Head of caudate nucleus (tissue), 42 donors: ENCODE measurements around the gene SPNS1.
A peak's percentile ranks its signal among the peaks of the same experiment; 100 is the strongest.
"Not testable (repeated sequence)": the region's sequence is repeated elsewhere in the genome, so short reads cannot be mapped to it uniquely, and the experiment has no call there.

Experiments used
- DNase-seq, 42 donors: peaks; one replicate each; pipeline versions ENCODE4 v3.0.0 to v3.0.0-alpha.2; 2020 to 2021; ENCODE audit warnings: mixed read lengths in 7 of 42
- intact Hi-C: fragments of 100-400 bp; cut with DNase I; formaldehyde crosslinking; loops from one replicate; pipeline ENCODE4 v1.15.0; 2022

Gene SPNS1, protein sequence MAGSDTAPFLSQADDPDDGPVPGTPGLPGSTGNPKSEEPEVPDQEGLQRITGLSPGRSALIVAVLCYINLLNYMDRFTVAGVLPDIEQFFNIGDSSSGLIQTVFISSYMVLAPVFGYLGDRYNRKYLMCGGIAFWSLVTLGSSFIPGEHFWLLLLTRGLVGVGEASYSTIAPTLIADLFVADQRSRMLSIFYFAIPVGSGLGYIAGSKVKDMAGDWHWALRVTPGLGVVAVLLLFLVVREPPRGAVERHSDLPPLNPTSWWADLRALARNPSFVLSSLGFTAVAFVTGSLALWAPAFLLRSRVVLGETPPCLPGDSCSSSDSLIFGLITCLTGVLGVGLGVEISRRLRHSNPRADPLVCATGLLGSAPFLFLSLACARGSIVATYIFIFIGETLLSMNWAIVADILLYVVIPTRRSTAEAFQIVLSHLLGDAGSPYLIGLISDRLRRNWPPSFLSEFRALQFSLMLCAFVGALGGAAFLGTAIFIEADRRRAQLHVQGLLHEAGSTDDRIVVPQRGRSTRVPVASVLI

DNA sequence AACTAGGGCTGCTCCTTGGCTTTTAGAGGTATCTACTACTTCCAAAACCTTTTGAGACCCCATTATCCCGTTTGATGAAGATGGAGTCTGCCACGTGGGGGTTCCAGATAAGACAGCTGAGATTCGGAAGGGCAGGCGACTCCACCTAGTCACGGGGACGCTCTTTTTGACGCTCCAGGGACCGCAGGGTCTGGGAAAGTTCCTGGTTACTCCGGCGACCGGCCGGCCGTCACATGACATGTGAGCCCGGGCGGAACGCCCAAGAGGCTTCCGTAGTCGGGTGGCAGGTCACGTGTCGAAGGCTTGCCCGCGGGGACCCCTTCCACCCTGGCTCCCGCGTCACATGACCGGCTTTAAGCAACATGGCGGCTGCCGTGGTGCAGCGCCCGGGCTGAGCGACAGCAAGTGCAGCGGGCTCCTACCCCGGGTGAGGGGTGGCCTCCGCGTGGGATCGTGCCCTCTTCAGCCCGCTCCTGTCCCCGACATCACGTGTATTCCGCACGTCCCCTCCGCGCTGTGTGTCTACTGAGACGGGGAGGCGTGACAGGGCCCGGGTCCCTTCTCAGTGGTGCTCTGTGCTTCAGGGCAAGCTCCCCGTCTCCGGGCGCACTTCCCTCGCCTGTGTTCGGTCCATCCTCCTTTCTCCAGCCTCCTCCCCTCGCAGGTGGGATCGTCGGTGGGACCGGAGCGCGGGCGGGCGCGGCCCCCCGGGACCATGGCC lies at the start of gene SPNS1:
Gene SPNS1, plus strand, starts transcription at position 342 of the 721 bp plus-strand sequence. Its CDS starts 374 bp downstream, at position 716.
- intact Hi-C loops = no loop called here
- peak; percentile 95 to 100 (median 99) for DNase-seq

DNA sequence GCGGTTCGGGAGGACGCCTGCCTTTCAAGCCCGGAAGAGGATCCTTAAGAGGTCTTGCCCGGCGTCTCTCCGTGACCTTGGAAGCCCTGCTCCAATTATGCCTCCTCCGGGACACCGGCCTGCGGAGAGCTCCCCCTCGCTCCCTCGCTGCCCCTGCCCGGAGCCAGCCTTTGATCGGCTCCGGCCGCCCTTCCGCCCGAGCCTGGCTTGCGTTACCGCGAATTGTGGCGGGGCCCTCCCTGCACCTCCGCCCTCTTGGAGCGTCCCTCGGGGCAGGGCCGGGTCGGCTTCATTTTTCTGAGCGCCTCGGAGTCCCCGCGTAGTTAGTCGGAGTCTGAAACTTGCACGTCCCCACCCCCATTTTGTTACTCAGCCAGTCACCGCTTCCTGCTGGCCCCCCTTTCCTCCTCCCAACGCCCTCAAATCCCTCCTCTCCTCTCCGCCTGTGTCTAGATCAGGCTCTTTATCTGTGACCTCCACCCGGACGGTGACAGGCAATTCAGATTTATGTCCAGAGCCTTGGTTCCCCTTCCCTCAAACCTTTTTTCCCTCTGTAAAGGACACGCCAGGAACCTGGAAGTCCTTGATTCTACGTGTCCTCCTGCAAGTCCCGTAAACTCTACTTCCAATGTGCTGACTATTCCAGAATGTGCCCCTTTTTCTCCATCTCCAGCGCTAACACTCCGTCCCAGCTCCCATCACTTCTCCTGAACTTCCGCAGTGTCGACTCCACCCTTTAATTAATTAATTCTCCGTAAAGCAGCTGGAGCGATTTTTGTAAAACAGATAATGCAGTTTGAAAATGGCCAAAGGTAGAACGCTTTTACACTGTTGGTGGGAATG lies 49.0 kb upstream of the SPNS1 start:
- intact Hi-C loops = loop anchor here (2.0 kb wide), 1 partner anchor 25 kb away; the partner anchor contains the start of gene NFATC2IP
- peak in 30 of 42 donors; percentile 25 to 81 (median 60) for DNase-seq

DNA sequence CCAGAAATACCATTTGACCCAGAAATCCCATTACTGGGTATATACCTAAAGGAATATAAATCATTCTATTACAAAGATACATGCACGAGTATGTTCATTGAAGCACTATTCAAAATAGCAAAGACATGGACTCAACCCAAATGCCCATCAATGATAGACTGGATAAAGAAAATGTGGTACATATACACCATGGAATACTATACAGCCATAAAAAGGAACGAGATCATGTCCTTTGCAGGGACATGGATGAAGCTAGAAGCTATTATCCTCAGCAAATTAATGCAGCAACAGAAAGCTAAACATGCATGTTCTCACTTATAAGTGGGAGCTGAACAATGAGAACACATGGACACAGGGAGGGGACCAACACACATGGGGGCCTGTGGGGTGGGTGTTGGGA lies 48.3 kb upstream of the SPNS1 start:
- DNase-seq, intact Hi-C loops: not testable (repeated sequence)

DNA sequence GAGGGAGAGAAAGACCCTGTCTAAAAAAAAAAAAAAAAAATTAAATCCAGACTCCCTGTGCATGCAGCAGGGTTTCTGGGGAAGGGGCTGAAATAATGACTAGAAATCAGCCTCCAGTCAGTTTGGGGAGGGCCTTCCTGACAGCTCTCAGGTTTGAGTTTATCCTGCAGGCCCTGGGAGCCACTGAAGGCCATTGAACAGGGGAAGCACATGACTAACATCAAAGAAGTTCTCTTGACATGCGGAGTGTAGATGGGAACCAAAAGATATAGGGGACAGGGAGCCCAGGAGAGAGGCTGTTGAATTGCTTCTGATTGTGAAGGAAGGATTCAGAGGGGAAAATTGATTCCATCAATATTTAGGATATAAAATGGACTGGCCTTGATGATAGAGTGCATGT lies 46.8 kb upstream of the SPNS1 start:
- no peak for DNase-seq
- intact Hi-C loops = no loop called here

DNA sequence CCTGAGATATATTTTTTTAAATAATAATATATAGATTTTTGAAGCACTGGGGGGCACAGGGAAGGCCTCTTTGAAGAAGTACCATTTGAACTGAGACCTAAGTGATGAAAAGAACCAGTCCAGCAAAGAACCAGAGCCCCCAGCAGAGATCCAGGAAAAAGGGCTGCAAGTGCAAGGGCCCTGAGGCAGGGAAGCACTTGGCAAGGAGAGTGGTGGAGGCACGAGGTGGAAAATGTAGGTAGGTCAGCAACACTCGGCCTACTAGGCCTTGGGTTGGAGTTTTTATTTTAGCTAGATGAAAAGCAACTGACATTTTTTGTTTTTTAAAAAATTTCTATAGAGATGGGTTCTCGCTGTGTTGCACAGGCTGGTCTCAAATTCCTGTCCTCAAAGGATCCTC lies 44.4 kb upstream of the SPNS1 start:
- DNase-seq = no peak
- intact Hi-C loops = no loop called here

DNA sequence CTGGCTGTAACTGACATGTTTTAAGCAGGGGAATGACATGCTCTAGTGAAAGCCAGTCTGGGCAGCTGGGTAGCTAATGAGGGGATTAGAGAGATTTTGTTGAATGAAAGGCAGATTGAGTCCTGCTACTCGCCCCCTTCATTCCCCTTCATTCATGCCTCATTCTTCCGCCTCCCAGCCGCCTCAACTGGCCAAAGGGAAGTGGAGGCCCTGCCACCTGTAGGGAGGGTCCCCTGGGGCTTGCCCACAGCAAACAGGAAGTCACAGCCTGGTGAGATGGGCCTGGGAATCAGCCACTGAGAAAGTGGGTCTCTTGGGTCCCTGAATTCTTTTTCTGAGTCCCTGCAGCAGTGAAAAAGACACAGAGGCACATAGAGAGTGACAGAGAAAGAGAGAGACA lies 43.9 kb upstream of the SPNS1 start:
- peak in 1 of 42 donors; percentile 9 for DNase-seq
- intact Hi-C loops = no loop called here

DNA sequence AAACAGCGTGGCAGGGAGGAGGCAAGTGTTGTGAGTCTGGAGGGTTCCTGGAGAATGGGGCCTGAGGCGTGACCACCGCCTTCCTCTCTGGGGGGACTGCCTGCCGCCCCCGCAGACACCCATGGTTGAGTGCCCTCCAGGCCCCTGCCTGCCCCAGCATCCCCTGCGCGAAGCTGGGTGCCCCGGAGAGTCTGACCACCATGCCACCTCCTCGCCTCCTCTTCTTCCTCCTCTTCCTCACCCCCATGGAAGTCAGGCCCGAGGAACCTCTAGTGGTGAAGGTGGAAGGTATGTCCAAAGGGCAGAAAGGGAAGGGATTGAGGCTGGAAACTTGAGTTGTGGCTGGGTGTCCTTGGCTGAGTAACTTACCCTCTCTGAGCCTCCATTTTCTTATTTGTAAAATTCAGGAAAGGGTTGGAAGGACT lies 42.8 kb upstream of the SPNS1 start, which contains the start of gene CD19:
Gene CD19, plus strand, starts transcription at position 171 of the 425 bp plus-strand sequence. Its CDS starts 30 bp downstream, at position 201.
- intact Hi-C loops = no loop called here
- no peak for DNase-seq

DNA sequence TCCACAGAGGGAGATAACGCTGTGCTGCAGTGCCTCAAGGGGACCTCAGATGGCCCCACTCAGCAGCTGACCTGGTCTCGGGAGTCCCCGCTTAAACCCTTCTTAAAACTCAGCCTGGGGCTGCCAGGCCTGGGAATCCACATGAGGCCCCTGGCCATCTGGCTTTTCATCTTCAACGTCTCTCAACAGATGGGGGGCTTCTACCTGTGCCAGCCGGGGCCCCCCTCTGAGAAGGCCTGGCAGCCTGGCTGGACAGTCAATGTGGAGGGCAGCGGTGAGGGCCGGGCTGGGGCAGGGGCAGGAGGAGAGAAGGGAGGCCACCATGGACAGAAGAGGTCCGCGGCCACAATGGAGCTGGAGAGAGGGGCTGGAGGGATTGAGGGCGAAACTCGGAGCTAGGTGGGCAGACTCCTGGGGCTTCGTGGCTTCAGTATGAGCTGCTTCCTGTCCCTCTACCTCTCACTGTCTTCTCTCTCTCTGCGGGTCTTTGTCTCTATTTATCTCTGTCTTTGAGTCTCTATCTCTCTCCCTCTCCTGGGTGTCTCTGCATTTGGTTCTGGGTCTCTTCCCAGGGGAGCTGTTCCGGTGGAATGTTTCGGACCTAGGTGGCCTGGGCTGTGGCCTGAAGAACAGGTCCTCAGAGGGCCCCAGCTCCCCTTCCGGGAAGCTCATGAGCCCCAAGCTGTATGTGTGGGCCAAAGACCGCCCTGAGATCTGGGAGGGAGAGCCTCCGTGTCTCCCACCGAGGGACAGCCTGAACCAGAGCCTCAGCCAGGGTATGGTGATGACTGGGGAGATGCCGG lies 42.0 kb upstream of the SPNS1 start:
- intact Hi-C loops = no loop called here
- DNase-seq = no peak

DNA sequence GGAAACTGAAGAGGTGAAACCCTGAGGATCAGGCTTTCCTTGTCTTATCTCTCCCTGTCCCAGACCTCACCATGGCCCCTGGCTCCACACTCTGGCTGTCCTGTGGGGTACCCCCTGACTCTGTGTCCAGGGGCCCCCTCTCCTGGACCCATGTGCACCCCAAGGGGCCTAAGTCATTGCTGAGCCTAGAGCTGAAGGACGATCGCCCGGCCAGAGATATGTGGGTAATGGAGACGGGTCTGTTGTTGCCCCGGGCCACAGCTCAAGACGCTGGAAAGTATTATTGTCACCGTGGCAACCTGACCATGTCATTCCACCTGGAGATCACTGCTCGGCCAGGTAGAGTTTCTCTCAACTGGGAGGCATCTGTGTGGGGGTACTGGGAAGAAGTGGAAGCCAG lies 41.4 kb upstream of the SPNS1 start:
- intact Hi-C loops = no loop called here
- DNase-seq = no peak

DNA sequence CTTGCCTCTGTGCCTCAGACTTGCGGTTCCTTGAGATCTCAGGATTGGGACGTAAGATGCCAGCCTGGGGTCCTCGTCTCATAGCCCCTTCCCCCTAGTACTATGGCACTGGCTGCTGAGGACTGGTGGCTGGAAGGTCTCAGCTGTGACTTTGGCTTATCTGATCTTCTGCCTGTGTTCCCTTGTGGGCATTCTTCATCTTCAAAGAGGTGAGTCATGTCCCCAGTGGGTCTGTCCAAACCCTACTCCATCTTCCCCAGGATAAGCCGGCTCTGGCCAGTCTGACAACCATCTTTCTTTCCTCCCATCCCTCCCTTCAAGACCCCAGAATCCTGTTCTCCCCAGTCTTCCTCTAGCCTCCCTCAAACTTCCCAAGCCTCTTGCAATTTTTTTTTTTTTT lies 39.2 kb upstream of the SPNS1 start:
- intact Hi-C loops = no loop called here

DNA sequence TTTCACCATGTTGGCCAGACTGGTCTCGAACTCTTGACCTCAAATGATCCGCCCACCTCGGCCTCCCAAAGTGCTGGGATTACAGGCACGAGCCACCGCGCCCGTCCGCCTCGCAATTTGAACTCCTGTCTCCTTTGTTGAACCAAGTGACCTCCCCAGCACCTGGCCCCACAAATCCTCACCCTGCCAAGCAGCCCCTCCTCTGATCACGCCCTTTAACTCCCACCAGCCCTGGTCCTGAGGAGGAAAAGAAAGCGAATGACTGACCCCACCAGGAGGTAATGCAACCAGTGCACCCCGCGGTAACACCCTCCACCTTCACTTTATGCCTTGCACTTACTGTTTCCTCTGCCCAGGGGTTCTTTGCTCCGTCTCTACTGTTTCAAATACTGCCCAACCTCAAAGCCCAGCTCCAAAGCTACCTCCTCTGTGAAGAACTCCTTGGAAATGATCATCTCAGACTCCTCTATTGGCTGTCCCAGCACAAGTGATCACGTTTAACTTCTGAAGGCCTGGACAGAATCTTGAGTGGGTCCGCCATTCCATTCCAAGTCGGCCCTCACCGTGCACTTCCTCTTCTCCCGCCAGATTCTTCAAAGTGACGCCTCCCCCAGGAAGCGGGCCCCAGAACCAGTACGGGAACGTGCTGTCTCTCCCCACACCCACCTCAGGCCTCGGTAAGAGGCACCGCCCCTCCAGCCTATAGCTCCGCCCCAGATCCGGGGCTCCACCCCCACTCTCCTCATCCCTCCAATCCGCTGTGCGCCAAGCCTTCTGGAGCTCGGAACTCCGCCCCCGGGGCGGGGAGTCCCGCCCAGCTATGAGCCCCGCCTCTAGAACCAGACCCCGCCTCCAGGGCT lies 38.4 kb upstream of the SPNS1 start:
- intact Hi-C loops = no loop called here
- DNase-seq = peak; percentile 27 to 82 (median 64)

More for the DNA sequence above, 39.2 kb upstream of the SPNS1 start:
- no peak for DNase-seq

DNA sequence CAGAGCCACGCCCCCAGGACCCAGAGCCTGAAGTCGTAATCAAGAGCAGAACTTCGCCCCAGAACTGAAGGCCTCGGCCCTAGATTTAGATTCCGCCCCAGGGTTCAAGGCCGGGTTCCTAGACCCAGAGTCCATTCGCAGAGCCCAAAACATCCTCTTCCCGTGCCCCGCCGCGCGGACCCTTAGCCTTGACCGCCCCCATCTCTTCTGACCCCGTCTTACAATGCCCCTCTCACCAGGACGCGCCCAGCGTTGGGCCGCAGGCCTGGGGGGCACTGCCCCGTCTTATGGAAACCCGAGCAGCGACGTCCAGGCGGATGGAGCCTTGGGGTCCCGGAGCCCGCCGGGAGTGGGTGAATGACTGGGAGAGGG lies 37.8 kb upstream of the SPNS1 start:
- intact Hi-C loops = no loop called here
- no peak for DNase-seq

DNA sequence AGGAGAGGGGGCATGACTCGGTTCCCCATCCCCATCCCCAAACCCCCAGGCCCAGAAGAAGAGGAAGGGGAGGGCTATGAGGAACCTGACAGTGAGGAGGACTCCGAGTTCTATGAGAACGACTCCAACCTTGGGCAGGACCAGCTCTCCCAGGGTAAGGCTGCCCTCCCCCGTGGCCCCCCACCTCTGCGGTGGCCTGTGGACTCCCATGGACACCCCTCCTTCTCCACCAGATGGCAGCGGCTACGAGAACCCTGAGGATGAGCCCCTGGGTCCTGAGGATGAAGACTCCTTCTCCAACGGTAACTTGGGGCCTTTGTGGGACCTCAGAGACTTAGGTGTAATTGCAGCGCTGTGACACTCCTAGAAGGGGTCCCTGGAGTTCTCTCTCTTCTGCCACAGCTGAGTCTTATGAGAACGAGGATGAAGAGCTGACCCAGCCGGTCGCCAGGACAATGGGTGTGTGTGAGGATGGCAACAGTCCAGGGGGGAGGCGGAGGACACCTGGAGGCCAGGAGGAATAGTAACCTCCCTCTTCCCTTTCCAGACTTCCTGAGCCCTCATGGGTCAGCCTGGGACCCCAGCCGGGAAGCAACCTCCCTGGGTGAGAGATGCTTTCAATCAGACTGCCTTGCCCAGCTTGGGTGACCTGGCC lies 37.2 kb upstream of the SPNS1 start:
- no peak for DNase-seq
- intact Hi-C loops = no loop called here

DNA sequence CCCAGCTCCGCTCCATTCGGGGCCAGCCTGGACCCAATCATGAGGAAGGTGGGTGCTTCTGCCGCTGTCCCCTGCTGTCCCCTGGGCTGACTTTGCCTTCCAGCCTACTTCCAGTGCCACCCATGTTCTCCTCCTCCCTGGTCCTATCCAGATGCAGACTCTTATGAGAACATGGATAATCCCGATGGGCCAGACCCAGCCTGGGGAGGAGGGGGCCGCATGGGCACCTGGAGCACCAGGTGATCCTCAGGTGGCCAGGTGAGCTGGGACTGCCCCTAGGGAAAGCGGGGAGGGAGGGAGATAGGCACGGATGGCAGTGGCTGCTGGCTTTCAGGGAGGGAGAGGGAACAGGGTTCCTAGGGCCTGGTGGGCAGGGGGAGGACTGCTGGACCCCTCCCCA lies 35.9 kb upstream of the SPNS1 start:
- DNase-seq = no peak
- intact Hi-C loops = no loop called here

DNA sequence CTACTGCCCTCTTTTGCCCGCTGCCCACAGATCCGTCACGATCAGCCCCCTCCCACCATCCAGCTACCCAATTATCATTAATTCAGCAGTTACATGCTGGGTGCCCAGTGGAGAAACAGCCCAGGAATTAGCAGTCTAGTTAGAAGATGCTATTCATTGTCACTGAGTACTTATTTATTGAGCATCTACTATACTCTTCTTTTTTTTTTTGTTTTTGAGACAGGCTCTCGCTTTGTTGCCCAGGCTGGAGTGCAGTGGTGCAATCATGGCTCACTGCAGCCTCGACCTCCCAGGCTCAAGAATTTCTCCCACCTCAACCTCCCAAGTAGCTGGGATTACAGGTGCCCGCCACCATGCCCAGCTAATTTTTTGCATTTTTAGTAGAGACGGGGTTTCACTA lies 34.8 kb upstream of the SPNS1 start:
- intact Hi-C loops = loop anchor here (10.0 kb wide), 1 partner anchor 95 kb away; the partner anchor contains the start of gene TUFM
- not testable (repeated sequence) for DNase-seq

DNA sequence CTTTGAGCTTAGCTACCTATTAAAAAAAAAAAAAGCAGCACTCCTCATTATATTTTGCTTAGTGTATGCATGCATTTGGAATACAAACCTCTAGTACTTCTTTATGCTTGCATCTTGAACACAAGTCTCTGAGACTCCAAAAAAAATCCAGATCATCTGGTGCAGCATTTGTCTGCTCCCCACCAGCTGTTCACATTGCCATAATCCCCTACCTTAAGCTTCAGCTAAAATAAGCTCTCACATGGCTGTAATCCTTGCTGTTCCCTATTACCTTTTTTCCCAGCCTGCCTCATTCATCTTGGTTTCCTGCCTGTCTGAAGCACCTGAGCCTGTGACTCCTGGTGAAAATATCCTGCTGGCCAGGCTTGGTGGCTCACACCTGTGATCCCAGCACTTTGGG lies 31.3 kb upstream of the SPNS1 start:
- no peak for DNase-seq
- intact Hi-C loops = loop anchor here (10.0 kb wide), 1 partner anchor 98 kb away; the partner anchor contains the start of gene TUFM

DNA sequence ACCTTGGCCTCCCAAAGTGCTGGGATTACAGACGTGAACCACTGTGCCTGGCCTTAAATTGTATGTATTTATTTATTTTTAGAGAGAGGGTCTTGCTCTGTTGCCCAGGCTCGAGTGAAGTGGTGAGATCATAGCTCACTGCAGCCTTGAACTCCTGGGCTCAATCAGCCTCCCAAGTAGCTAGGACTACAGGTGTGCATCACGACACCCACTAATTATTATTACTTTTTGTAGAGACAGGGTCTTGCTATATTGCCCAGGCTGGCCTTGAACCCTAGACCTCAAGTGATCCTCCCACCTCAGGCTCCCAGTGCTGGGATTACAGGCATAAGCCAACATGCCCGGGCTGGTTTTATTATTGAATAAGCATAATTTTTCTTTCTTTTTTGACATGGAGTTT lies 27.9 kb upstream of the SPNS1 start:
- DNase-seq = no peak
- intact Hi-C loops = loop anchor here (10.0 kb wide), 1 partner anchor 102 kb away; the partner anchor contains the start of gene TUFM
